Progenitor cell of endocrine pancreas (in vitro differentiated cells): ENCODE measurements around the gene NYAP1. TPM values are rescaled to one million over a fixed set of nuclear protein-coding genes. Genes with fewer than 3 reads are reported as not detected.

Experiments used
- DNase-seq: peaks from one replicate; pipeline ENCODE4 v3.0.0; 2021; ENCODE audit warnings: low spot score; ENCODE audit not compliant: unreplicated experiment
- H3K27ac Mint-ChIP-seq: 2 replicates; pipeline ENCODE4 v1.8.0; 2021; ENCODE audit warnings: mild to moderate bottlenecking, moderate library complexity, mixed read lengths
- H3K27me3 Mint-ChIP-seq: 2 replicates; pipeline ENCODE4 v1.8.0; 2021; ENCODE audit warnings: mixed read lengths
- H3K36me3 Mint-ChIP-seq: 2 replicates; pipeline ENCODE4 v1.8.0; 2022; ENCODE audit warnings: mixed read lengths; ENCODE audit not compliant: insufficient read depth
- H3K4me1 Mint-ChIP-seq: 2 replicates; pipeline ENCODE4 v1.8.0; 2021; ENCODE audit warnings: low read depth, mixed read lengths
- H3K4me3 Mint-ChIP-seq: 2 replicates; pipeline ENCODE4 v1.8.0; 2021; ENCODE audit warnings: low read depth, mild to moderate bottlenecking, moderate library complexity, mixed read lengths
- H3K9me3 Mint-ChIP-seq: 2 replicates; pipeline ENCODE4 v1.8.0; 2021; ENCODE audit warnings: low read depth, mixed read lengths
- CTCF ChIP-seq: fragments of 200-600 bp; sonication (generic); IDR thresholded peaks from one replicate; pipeline ENCODE4 v1.5.0; 2021; ENCODE audit warnings: antibody characterized with exemption, mild to moderate bottlenecking; ENCODE audit not compliant: unreplicated experiment
- total RNA-seq: library from RNA; stranded (reverse); gene quantifications from 2 replicates; pipeline ENCODE4 v1.2.1, GENCODE V29; 2021

Gene NYAP1
- total RNA-seq, 1 donor from 2014 or later, result 4.9 TPM

GRCh38 chr7:100486753-100487446 is 3.2 kb downstream of the NYAP1 start:
- no peak for DNase-seq
- H3K36me3 Mint-ChIP-seq, result no peaks in the 10 kb centered on the region
- H3K27me3 Mint-ChIP-seq, result no peaks in the 10 kb centered on the region
- H3K4me3 Mint-ChIP-seq, result no peak overlapping the region
- H3K4me1 Mint-ChIP-seq, result peaks cover 16% of the 10 kb centered on the region
- peak overlapping the region; percentile 16 for H3K27ac Mint-ChIP-seq
- H3K9me3 Mint-ChIP-seq, result no peaks in the 10 kb centered on the region
- no peak for TF ChIP-seq CTCF

GRCh38 chr7:100488333-100489095 is 4.8 kb downstream of the NYAP1 start:
- Mint-ChIP-seq H3K27me3 (peaks cover 15% of the 10 kb centered on the region), H3K36me3 (no peaks in the 10 kb centered on the region), H3K9me3 (no peaks in the 10 kb centered on the region), H3K4me3 (no peak overlapping the region), H3K27ac (no peak overlapping the region), H3K4me1 (peaks cover 14% of the 10 kb centered on the region)
- no peak for DNase-seq
- TF ChIP-seq CTCF, result no peak

GRCh38 chr7:100489121-100489520 is 5.4 kb downstream of the NYAP1 start:
- Mint-ChIP-seq H3K4me3 (no peak overlapping the region), H3K27ac (no peak overlapping the region), H3K9me3 (no peaks in the 10 kb centered on the region), H3K27me3 (peaks cover 18% of the 10 kb centered on the region), H3K4me1 (peaks cover 14% of the 10 kb centered on the region), H3K36me3 (no peaks in the 10 kb centered on the region)
- no peak for DNase-seq
- no peak for TF ChIP-seq CTCF

GRCh38 chr7:100489824-100490223 is 6.1 kb downstream of the NYAP1 start:
- peaks cover 22% of the 10 kb centered on the region for H3K27me3 Mint-ChIP-seq
- no peak for DNase-seq
- H3K27ac Mint-ChIP-seq, result no peak overlapping the region
- TF ChIP-seq CTCF, result no peak
- peaks cover 11% of the 10 kb centered on the region for H3K4me1 Mint-ChIP-seq
- H3K36me3 Mint-ChIP-seq, result no peaks in the 10 kb centered on the region
- no peak overlapping the region for H3K4me3 Mint-ChIP-seq
- H3K9me3 Mint-ChIP-seq, result no peaks in the 10 kb centered on the region

- Mint-ChIP-seq H3K9me3 (no peaks in the 10 kb centered on the region), H3K36me3 (no peaks in the 10 kb centered on the region), H3K4me3 (no peak overlapping the region), H3K4me1 (peaks cover 6% of the 10 kb centered on the region), H3K27ac (no peak overlapping the region), H3K27me3 (peaks cover 23% of the 10 kb centered on the region)
- DNase-seq, result no peak
- no peak for TF ChIP-seq CTCF
Observed at GRCh38 chr7:100490483-100491191, 6.9 kb downstream of the NYAP1 start.
